GM21619 (cell line): ENCODE measurements around the gene RPS6KB1.
"Not testable (repeated sequence)": the region's sequence is repeated elsewhere in the genome, so short reads cannot be mapped to it uniquely, and the experiment has no call there.

Experiments
- ATAC-seq: cut with Tn5 transposase; IDR thresholded peaks from one replicate; pipeline ENCODE4 v1.9.1; 2021; ENCODE audit not compliant: unreplicated experiment

RPS6KB1 gene

GRCh38 chr17:59940697-59941096, 47.8 kb downstream of the RPS6KB1 start:
- ATAC-seq, result not testable (repeated sequence)

DNA sequence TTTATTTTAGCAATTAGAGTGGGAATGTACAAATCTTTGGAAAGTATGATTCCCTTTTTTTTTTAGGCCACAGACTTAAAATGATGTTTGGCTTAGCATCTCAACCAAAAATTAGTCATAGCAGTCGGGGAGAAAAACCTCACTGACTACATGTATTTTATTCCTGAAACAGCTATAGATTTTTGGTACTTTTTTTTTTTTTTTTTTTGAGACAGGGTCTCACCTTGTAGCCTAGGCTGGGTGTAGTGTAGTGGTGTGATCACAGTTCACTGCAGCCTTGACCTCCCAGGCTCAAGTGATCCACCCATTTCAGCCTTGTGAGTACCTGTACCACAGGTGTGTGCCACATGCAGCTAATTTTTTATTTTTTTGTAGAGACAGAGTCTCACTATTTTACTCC, 48.2 kb downstream of the RPS6KB1 start:
- ATAC-seq, result no peak

DNA sequence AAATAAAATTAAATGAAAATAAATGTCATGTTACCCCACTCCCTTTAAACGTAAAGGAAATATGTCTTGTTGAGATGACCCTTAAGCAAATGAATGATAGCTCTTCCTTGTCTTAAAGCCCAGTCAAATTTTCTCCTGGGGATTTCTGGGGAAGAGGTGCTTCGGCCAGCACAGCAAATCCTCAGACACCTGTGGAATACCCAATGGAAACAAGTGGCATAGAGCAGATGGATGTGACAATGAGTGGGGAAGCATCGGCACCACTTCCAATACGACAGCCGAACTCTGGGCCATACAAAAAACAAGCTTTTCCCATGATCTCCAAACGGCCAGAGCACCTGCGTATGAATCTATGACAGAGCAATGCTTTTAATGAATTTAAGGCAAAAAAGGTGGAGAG, 53.5 kb downstream of the RPS6KB1 start:
- not testable (repeated sequence) for ATAC-seq

DNA sequence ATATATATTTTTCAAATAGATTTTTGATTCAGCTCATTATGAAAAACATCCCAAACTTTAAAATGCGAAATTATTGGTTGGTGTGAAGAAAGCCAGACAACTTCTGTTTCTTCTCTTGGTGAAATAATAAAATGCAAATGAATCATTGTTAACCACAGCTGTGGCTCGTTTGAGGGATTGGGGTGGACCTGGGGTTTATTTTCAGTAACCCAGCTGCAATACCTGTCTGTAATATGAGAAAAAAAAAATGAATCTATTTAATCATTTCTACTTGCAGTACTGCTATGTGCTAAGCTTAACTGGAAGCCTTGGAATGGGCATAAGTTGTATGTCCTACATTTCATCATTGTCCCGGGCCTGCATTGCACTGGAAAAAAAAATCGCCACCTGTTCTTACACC, 54.4 kb downstream of the RPS6KB1 start:
- ATAC-seq, result not testable (repeated sequence)

DNA sequence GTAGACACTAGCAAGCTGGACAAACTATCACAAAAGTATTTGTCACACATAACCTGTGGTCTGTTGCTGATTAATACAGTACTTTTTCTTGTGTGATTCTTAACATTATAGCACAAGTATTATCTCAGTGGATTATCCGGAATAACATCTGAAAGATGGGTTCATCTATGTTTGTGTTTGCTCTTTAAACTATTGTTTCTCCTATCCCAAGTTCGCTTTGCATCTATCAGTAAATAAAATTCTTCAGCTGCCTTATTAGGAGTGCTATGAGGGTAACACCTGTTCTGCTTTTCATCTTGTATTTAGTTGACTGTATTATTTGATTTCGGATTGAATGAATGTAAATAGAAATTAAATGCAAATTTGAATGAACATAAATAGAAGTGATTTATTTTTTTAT, 57.1 kb downstream of the RPS6KB1 start:
- ATAC-seq, result no peak

DNA sequence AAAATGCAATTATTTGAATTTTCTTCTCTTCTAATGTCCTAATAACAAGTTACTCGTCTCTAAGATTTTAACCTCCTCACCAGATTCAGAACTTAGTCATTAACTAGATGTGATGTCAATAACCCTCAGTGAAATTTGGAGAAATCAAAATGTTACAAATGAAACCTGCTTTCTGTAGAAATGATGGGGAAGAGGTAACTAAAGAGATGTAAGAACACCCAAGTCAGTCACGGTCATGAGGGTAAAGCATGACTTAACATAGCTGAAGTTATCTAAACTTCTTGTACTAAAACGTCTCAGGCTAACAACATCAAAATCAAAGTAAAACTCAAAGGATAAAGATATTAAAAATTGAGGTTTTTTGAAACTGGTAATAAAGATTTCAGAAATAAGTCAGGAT, 61.9 kb downstream of the RPS6KB1 start:
- ATAC-seq, result no peak

GRCh38 chr17:59959574-59959973, 66.7 kb downstream of the RPS6KB1 start:
- ATAC-seq, result not testable (repeated sequence)

GRCh38 chr17:59962739-59963318, 69.9 kb downstream of the RPS6KB1 start:
- no peak for ATAC-seq

DNA sequence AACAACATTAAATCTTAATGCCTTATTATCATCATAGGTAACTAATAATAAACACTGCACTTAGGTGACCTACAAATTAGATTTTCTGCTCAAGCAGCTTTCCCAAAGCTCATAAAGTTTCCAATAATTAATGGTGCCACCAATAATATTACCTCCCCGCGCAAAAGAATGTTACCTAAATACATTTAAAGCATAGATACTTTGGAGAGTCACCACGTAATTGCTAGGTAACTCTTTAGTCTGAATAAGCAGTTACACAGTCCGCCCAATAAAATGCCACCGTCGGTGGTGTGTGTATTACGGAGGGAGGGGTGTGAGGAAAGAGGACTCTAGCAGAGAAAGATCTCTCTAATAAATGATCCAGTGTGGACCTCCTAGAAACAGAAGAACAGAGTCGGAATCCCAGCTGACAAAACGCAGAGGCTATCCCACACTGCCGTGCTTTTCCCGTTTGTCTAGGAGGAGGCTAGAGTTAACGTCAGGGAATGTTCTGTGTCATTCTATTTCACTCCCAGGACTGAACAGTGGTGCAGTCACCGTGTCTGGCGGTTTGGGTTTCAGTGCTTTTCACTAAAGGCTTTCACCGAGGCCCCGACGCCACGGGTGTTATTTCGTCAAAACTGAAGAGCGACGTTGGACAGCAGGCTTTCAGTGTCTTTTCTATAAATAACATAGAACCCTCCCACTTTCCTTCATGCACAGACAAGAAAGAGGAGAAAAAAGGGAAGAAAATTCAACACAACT, 71.0 kb downstream of the RPS6KB1 start:
- ATAC-seq, result peak; percentile 37

DNA sequence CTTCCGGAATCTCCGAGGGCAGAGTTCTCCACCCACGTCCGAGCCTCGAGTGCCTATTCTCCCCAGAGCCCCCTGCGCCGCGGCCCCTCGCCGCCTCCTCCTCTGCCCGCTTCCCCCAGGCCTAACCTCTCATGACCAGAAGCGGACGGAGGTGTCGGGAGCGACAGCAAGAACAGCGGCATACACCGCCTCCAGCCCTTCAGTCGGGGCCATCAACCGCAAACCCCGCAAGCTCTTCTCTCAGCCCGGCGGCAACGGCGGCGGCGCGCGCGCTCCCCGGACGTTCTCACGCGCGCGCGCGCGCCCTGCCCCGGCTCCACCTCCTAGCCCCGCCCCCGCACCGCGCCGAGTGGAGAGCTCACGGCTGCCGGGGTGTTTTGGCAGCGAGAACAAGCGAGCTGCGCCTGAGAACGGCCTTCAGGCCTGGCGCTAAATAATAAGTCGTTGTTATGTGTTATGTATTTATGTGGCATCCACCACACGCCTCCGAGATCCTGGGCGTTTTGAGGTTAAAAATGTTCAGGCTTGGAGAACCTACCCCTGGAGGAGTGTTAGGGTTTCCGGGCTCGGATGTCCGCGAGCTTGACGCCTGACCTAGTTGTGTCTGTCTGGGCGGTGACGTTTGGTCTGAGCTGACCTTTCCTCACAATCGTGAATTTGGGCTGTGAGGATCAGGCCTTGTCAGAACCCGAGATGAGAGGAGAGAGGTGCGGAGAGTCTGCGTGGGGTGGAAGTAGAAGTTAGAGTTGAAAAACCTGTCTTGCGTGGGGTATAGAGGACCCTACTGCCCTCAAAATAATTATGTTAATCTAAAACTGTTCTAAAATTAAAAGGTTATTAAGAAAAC, 71.8 kb downstream of the RPS6KB1 start, which contains the start of gene RNFT1:
TSS of gene RNFT1 (minus strand) at position 259 of the 847 bp plus-strand sequence. CDS start at position 182, 77 bp downstream.
- peak; percentile 69 for ATAC-seq

DNA sequence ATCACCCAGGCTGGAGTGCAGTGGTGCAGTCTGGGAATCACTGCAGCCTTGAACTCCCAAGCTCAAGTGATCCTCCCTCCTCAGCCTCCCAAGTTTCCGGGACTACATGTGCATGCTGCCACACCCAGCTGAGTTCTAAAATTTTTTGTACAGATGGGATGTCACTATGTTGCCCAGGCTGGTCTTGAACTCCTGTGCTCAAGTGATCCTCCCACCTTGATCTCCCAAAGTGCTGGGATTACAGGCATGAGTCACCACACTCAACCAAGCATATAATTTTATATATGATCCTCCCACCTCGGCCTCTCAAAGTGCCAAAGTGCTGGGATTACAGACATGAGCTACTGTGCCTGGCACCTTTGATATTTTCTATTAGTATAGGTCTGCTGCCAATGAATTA, 78.8 kb downstream of the RPS6KB1 start:
- ATAC-seq, result not testable (repeated sequence)

GRCh38 chr17:59972778-59973177, 79.9 kb downstream of the RPS6KB1 start:
- ATAC-seq, result no peak

- not testable (repeated sequence) for ATAC-seq
These were observed 80.6 kb downstream of the RPS6KB1 start for GRCh38 chr17:59973483-59973882.

- not testable (repeated sequence) for ATAC-seq
These were observed 82.2 kb downstream of the RPS6KB1 start for GRCh38 chr17:59975166-59975565.

- not testable (repeated sequence) for ATAC-seq
These were observed 103.7 kb downstream of the RPS6KB1 start for GRCh38 chr17:59996608-59997007.
